Stimulated activated CD4-positive, alpha-beta T cell treated with anti-CD3 and anti-CD28 coated beads, Interleukin-2, amount 100 ng/mL, for 4 hours (primary cell): ENCODE measurements around the gene TCF12.

Source experiments
- DNase-seq: peaks from one replicate; pipeline ENCODE4 v3.0.0-alpha.2; 2020; ENCODE audit warnings: low read depth

Gene TCF12

DNA sequence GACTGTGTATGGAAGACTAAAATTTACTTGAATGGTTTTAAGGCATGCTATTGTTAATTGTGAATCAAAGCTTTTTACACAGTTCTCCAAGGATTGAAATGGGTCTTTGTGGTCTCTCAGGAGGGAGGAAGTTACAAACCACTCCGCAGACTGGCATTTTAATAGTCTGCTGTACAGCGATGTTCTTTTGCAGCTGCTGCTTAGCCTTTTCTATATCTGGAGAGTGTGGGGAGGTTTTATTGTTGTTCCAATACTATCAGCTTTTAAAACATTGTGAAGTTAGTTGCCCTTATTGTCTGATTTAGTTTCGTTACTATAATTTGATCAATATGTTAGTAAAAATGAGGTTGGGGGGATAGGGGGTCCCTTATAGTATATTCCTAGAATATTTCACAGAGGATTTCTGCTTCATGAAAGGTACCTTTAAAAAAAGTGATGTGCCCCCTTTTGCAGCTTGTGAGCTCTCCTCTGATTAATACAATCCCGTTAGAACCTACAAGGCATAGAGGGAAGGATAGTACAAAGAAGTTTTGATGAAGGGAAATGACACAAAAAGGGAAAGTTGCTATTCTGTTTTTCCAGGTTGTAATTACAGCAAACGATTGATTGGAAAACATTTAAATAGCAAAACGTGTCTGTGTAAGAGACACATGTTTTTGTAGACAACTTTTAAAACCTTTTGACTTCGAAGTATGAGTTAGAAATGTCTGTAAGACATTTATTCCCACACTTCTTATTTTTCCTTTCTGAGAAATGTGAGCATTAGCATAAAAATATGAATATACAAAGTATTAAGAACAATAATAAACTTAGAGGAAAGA is 299.5 kb downstream of the TCF12 start:
- DNase-seq = no peak

DNA sequence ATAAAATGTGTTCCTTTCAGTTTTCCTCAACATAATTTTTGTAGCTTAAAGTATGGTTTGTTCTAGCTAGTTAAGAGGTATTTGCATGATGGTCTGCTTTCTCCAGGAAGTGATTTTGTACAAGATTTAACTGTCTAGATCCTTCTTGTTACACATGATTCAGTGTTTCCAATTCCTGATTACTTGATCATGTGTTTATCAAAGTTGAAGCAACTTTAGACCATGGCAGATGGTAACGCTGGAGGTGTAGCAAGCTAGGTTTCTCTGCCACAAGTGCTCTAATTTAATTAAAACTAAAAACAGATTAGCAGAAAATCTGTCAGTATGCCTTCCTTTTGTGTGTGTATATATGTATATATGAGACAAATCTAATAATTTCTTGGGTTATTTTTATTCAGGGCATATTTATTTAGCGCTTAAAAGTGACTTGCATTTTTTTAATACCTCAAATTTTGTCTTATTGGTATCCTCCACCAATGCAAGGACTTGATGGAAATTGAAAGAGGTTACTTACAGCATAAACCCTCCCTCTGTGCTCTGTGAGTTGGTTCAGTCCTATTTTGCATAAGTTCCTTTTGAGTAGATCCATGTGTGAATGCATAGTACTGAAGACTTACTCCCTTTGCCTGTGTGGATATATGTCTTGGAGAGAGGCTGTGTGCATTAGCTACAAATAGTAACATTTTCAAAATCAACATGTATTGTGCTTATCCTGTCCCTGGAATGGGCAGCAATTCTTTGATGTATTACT is 300.6 kb downstream of the TCF12 start:
- DNase-seq = no peak

GRCh38 chr15:57220205-57220604 is 301.8 kb downstream of the TCF12 start:
- DNase-seq = no peak

GRCh38 chr15:57221134-57221533 is 302.7 kb downstream of the TCF12 start:
- no peak for DNase-seq

DNA sequence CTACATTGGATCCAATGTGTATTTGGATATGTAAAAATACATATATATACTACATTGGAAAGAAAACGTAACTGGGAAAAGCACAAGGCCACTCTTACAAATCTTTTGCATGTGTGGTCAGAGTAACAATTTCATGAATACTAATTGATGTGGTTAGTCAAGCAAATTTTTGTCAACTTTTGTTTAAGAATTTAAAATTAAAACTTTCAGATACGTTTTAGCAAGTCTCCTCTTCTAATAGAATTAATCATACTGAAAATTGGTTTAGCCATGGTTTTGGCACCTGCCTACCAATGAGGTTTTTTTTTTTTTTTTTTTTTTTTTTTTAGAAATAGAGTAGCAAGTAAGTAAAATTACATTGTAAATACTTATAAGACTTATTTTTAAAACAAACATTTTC is 304.9 kb downstream of the TCF12 start:
- no peak for DNase-seq

DNA sequence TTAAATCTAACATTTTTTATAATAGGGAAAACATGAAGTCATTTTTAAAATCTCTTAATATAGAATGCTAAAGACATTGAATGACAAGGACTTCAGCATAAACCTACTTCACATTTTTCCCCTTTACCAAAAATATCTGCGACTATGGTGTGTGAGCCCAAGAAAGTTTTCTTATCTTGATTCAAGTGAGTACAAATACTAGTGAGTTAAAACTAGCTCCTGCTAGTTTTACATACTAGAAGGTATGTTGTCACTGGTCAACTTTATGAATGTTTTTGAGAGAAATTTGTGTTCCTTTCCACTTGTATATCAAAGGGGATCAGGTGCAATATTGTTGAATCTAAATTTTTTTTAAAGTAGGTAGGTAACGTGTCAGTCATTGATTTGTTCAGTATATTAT is 305.4 kb downstream of the TCF12 start:
- no peak for DNase-seq

DNA sequence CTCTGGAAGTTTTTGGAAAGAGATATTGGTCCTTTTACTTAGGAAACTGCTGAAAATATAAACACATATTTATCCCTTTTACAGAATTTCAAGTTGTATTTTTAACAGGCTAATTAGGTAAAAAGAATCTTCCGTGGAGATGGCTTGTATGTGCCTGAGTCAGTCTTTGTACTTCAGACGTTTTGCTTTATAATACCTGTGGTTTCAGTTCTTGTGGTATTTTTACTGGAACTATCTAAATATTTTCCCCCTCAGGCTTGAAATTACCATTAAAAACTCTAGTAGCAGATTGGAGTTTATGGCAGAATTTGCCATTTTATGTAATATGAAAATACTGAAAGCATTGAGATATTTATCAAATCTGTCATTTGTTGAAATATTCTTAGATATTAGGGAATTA is 306.2 kb downstream of the TCF12 start:
- DNase-seq = no peak

DNA sequence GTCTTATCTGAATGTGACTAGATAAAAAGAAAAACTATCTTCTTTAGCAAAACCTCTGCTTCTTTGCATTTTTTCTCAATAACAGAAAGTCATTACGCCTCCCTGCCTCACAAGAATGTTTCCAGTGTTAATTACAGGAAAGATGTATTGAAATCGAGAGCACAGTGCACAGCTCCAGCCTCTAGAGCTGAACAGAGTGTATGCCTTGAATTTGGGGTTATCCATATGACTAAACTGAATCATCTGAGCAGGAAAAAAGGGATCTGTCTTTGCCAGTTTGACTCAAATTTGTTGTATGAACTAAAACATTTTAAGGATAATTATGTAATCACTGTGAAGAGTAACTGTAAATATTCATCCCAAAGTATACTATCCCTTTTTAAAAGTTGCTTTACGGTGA is 308.7 kb downstream of the TCF12 start:
- DNase-seq = no peak

DNA sequence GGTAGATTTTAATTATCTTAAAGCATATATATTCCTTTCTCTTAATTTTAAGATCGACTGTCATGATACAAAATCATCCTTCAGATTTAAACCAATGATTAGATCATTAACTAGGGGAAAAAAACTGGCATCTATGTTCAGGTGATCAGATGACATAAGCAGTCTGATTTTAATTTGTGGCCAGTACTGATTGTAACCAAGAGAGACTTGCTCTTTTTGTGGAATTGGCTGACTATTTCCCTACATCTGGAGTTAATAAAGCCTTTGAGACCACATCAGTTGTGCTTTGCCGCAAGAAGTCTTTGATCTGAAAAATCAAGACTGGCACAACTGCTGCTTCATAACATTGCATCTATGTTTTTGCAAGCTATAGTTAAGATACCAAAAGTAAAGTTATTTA is 309.5 kb downstream of the TCF12 start:
- no peak for DNase-seq

GRCh38 chr15:57228395-57228794 is 310.0 kb downstream of the TCF12 start:
- DNase-seq = no peak

GRCh38 chr15:57229051-57229450 is 310.6 kb downstream of the TCF12 start:
- DNase-seq = no peak

- no peak for DNase-seq
These were observed 313.1 kb downstream of the TCF12 start for GRCh38 chr15:57231559-57231958.

- DNase-seq = no peak
These were observed 315.7 kb downstream of the TCF12 start for GRCh38 chr15:57234156-57234555.

DNA sequence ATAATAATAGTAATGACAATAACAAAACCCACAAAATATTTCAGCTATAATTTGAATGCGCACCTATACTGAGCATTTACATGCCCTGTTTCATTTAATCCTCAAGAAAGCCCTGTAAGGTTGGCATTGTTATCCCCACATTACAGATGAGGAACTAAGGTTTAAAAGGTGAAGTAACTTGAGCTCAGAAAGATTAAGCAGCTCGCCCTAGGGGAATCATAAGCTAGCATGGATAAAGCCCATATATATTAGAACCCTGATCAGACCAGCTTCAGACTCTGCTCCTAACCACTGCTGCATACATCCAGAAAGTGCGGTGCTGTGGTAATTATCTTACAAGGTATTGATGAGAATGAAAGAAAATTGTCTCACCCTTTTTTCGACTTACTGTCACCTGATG is 316.7 kb downstream of the TCF12 start:
- DNase-seq = no peak

GRCh38 chr15:57235873-57236272 is 317.4 kb downstream of the TCF12 start:
- DNase-seq = no peak

- no peak for DNase-seq
These were observed 318.3 kb downstream of the TCF12 start for GRCh38 chr15:57236561-57237300.

- no peak for DNase-seq
These were observed 318.8 kb downstream of the TCF12 start for GRCh38 chr15:57237301-57237642.

- DNase-seq = no peak
These were observed 319.2 kb downstream of the TCF12 start for GRCh38 chr15:57237676-57238075.

DNA sequence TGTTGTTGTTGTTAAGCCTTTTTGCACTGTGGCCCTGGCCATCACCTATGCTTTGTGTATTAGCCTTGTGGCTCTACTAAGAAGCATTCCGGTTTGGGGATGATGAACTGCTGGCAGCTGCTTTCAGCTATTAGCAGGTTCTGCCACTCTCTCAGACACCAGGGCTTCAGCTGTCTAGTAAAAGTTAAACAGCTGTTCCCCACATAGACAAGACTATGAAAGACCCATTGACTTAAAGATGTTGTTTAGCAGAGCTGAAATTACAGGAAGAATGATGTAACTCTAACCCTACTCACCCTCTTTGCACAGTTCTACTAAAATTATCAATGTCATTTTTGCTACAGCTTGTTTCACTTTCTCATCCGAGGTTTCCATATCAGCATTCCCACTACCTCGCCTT is 326.7 kb downstream of the TCF12 start:
- DNase-seq = no peak

DNA sequence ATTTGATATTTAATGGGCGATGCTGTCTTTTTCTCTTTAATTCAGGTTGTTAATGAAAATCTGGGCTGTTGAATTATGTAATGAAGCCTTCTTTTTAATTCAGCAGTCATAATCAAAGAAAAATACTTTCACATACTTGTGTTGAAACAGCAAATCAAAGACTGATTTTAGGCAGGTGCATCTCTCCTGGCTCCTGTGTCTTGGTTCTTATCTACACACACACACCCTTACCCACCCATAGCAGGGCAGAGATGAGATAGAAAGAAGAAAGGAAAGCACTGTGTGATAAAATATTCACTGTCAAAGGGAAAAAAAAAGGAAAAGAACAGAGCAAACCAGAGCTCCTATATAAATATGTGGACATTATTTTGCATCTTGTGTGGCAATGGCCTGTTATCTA is 327.3 kb downstream of the TCF12 start:
- no peak for DNase-seq

GRCh38 chr15:57248074-57248473 is 329.6 kb downstream of the TCF12 start:
- DNase-seq = no peak

DNA sequence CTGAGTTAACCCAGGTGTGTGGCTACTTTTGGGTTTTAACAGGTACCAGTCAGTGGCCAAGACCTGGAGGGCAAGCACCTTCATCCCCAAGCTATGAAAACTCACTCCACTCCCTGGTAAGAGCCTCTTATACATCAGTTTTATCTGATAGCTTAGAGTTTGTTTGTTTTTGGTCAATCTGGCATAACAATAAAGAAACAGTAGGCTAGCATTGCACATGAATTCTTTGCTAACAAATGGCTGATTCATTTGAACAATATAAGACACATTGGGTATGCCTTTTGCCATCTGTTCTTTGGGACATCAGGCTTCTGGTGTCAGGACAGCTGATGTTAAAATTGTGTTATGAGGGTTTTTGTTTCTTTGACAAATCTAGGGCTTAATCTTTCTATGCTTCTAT is 332.9 kb downstream of the TCF12 start:
- DNase-seq = no peak

DNA sequence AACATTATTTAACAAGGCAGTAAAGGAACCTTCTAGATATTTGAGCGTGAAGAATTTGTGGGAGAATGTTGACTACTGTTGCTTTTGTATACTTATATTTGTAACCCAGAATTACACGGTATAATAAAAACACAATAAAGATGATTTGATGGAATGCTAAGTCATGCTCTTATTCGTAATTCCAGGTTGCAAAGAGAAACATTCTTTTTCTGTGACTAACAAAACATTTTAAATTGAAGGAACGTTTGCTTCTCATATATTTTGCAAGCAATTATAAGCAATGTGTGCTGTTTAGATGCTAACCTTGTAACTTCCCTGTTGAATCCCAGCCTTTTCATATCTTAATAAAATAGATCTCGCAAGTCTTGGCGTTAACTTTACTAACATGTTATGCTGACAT is 333.5 kb downstream of the TCF12 start:
- no peak for DNase-seq
